SK-N-SH (cell line): ENCODE data around the gene MEIS1. TPM values are rescaled to one million over a fixed set of nuclear protein-coding genes. Genes with fewer than 3 reads are reported as not detected.

Experiments used
- CTCF ChIA-PET: fragments of 300-600, 350-600 bp; formaldehyde crosslinking; extraction: SDS; loops from one replicate; lab custom pipeline; 2021; lab: Yijun Ruan, JAX
- POLR2A ChIA-PET: fragments of 350-600 bp; sonication (Branson Sonifier 250); formaldehyde crosslinking; extraction: SDS; loops from one replicate; lab custom pipeline; 2020; ENCODE audit warnings: antibody characterized with exemption, inconsistent platforms; lab: Yijun Ruan, JAX
- DNase-seq: peaks from one replicate; pipeline ENCODE4 v3.0.0; 2012
- H2AFZ ChIP-seq: fragments of 200-600 bp; sonication (generic); 2 replicates; pipeline ENCODE4 v1.8.1; 2016; ENCODE audit warnings: antibody characterized with exemption, mild to moderate bottlenecking, low read depth
- H3F3A ChIP-seq: fragments of 200-600 bp; sonication (generic); replicated peaks from 2 replicates; pipeline ENCODE3; 2016; ENCODE audit warnings: antibody characterized with exemption, mild to moderate bottlenecking; ENCODE audit not compliant: insufficient read depth
- H3K27ac ChIP-seq, 2 experiments: fragments of 200-500 bp in 1 of 2; fragments of 200-600 bp in 1 of 2; sonication (Bioruptor generic) in 1 of 2; sonication (generic), shearing (Covaris generic) in 1 of 2; 2 replicates each; pipeline versions ENCODE4 v1.5.1 to v1.6.1; 2014 to 2016; ENCODE audit warnings: low read depth in 2 of 2, inconsistent platforms in 1 of 2, low read length in 1 of 2, mild to moderate bottlenecking in 1 of 2, mixed read lengths in 1 of 2
- H3K27me3 ChIP-seq: fragments of 200-600 bp; sonication (generic), shearing (Covaris generic); 2 replicates; pipeline ENCODE4 v1.6.1; 2016; ENCODE audit warnings: mixed run types; ENCODE audit not compliant: insufficient read depth
- H3K36me3 ChIP-seq, 2 experiments: fragments of 200-500 bp in 1 of 2; fragments of 200-600 bp in 1 of 2; sonication (Bioruptor generic) in 1 of 2; sonication (generic) in 1 of 2; replicated peaks in 1 of 2; 2 replicates each; pipeline versions ENCODE3 to v1.5.1; 2014 to 2016; ENCODE audit warnings: low read length in 1 of 2, mild to moderate bottlenecking in 1 of 2; ENCODE audit not compliant: insufficient read depth in 2 of 2, control insufficient read depth in 1 of 2
- H3K4me1 ChIP-seq, 2 experiments: fragments of 200-500 bp in 1 of 2; fragments of 200-600 bp in 1 of 2; sonication (Bioruptor generic) in 1 of 2; sonication (generic), shearing (Covaris generic) in 1 of 2; 2 replicates each; pipeline versions ENCODE4 v1.5.1 to v1.6.1; 2014 to 2016; ENCODE audit warnings: low read depth in 1 of 2, low read length in 1 of 2, mixed run types in 1 of 2; ENCODE audit not compliant: insufficient read depth in 2 of 2, control insufficient read depth in 1 of 2
- H3K4me2 ChIP-seq: fragments of 200-600 bp; sonication (generic), shearing (Covaris generic); 2 replicates; pipeline ENCODE4 v1.6.1; 2017; ENCODE audit warnings: mixed run types
- H3K4me3 ChIP-seq, 2 experiments: fragments of 200-500 bp in 1 of 2; fragments of 200-600 bp in 1 of 2; sonication (Bioruptor generic) in 1 of 2; sonication (generic), shearing (Covaris generic) in 1 of 2; 2 replicates each; pipeline versions ENCODE4 v1.5.1 to v1.8.1; 2014 to 2016; ENCODE audit warnings: low read depth in 2 of 2, inconsistent platforms in 1 of 2, low read length in 1 of 2, mild to moderate bottlenecking in 1 of 2, mixed read lengths in 1 of 2, moderate library complexity in 1 of 2
- H3K79me2 ChIP-seq: fragments of 200-600 bp; sonication (generic); 2 replicates; pipeline ENCODE4 v1.8.1; 2017; ENCODE audit warnings: mild to moderate bottlenecking; ENCODE audit not compliant: insufficient read depth
- H3K9ac ChIP-seq: fragments of 200-600 bp; sonication (generic); 2 replicates; pipeline ENCODE4 v1.6.1; 2017; ENCODE audit warnings: mixed run types
- H3K9me2 ChIP-seq: fragments of 200-600 bp; sonication (generic); 2 replicates; pipeline ENCODE4 v1.6.1; 2017; ENCODE audit warnings: mixed run types
- H3K9me3 ChIP-seq: fragments of 200-600 bp; sonication (generic); 2 replicates; pipeline ENCODE4 v1.6.1; 2017; ENCODE audit warnings: mixed run types, mild to moderate bottlenecking, moderate library complexity
- H4K20me1 ChIP-seq: fragments of 200-600 bp; sonication (generic); 2 replicates; pipeline ENCODE4 v1.6.1; 2017; ENCODE audit warnings: mild to moderate bottlenecking, mixed run types; ENCODE audit not compliant: insufficient read depth
- CHD2 ChIP-seq: fragments of 150-350 bp; IDR thresholded peaks from 2 replicates; pipeline ENCODE4 v1.6.1; 2018; ENCODE audit warnings: low read length; ENCODE audit not compliant: partially characterized antibody
- EP300 ChIP-seq, 2 experiments: IDR thresholded peaks; 2 replicates each; pipeline versions ENCODE4 v1.4.0 to v1.6.1; 2012; ENCODE audit warnings: borderline replicate concordance in 1 of 2, low read depth in 1 of 2, low read length in 1 of 2
- EZH2phosphoT487 ChIP-seq: fragments of 200-600 bp; sonication (generic); IDR thresholded peaks from 2 replicates; pipeline ENCODE4 v1.6.1; 2017; ENCODE audit warnings: low read depth, mixed run types, mild to moderate bottlenecking, antibody characterized with exemption, moderate library complexity, borderline replicate concordance
- FOXM1 ChIP-seq: IDR thresholded peaks from 2 replicates; pipeline ENCODE4 v1.4.0; 2012; ENCODE audit warnings: low read depth, mild to moderate bottlenecking
- GATA2 ChIP-seq: sonication (generic); formaldehyde crosslinking; IDR thresholded peaks from 2 replicates; pipeline ENCODE4 v1.5.0; 2020; ENCODE audit warnings: mild to moderate bottlenecking, missing genetic modification reagents
- IRF3 ChIP-seq: fragments of 150-350 bp; IDR thresholded peaks from 2 replicates; pipeline ENCODE4 v1.6.1; 2016; ENCODE audit warnings: mild to moderate bottlenecking, low read depth, low read length
- JUND ChIP-seq: IDR thresholded peaks from 2 replicates; pipeline ENCODE4 v1.4.0; 2012
- MXI1 ChIP-seq: IDR thresholded peaks from 2 replicates; pipeline ENCODE4 v1.6.1; 2012; ENCODE audit warnings: mild to moderate bottlenecking, low read depth, low read length, improper control_type of control experiment
- NFIC ChIP-seq: IDR thresholded peaks from 2 replicates; pipeline ENCODE4 v1.4.0; 2012; ENCODE audit warnings: borderline replicate concordance
- POLR2AphosphoS5 ChIP-seq: IDR thresholded peaks from 2 replicates; pipeline ENCODE4 v1.6.1; 2012; ENCODE audit warnings: low read depth, low read length
- RAD21 ChIP-seq: IDR thresholded peaks from 2 replicates; pipeline ENCODE4 v1.6.1; 2012; ENCODE audit warnings: mild to moderate bottlenecking, low read length
- RCOR1 ChIP-seq: fragments of 150-350 bp; IDR thresholded peaks from 2 replicates; pipeline ENCODE4 v1.6.1; 2017; ENCODE audit warnings: antibody characterized with exemption, low read length
- RFX5 ChIP-seq: IDR thresholded peaks from 2 replicates; pipeline ENCODE4 v1.6.1; 2012; ENCODE audit warnings: mild to moderate bottlenecking, improper control_type of control experiment, low read length
- SIN3A ChIP-seq: IDR thresholded peaks from 2 replicates; pipeline ENCODE4 v1.6.1; 2012; ENCODE audit warnings: low read depth, mild to moderate bottlenecking, low read length, moderate library complexity, borderline replicate concordance
- TAF1 ChIP-seq: IDR thresholded peaks from 2 replicates; pipeline ENCODE4 v1.6.1; 2012; ENCODE audit warnings: low read depth, mild to moderate bottlenecking, low read length, moderate library complexity, borderline replicate concordance
- USF2 ChIP-seq: fragments of 150-350 bp; IDR thresholded peaks from 2 replicates; pipeline ENCODE4 v1.6.1; 2017; ENCODE audit warnings: antibody characterized with exemption, low read length, low read depth, borderline replicate concordance
- YY1 ChIP-seq: IDR thresholded peaks from 2 replicates; pipeline ENCODE4 v1.4.0; 2012; ENCODE audit warnings: low read depth, mild to moderate bottlenecking
- WGBS: methylation state at CpG from one replicate; pipeline ENCODE4 v1.1.6; 2017; ENCODE audit warnings: low lambda C conversion rate; 5-methylcytosine and 5-hydroxymethylcytosine counted together
- polyA plus RNA-seq, 3 experiments: library from polyadenylated mRNA; depleted of rRNA; stranded (reverse); fragments of >200 nt; gene quantifications; 2 replicates each; pipeline ENCODE4 v1.2.3, GENCODE V29; 2012
- TF ChIP-seq, protein P1 (sequence below): IDR thresholded peaks from 2 replicates; pipeline ENCODE4; 2012
- TF ChIP-seq, protein P2 (sequence below): IDR thresholded peaks from 2 replicates; pipeline ENCODE4 v1.4.0; 2012; ENCODE audit warnings: low read depth

MEIS1 gene
- polyA plus RNA-seq, 1 of the 3 experiments (the other 2 are of a cell fraction): 16.9 TPM

GRCh38 chr2:66477135-66477842 is 42.4 kb downstream of the MEIS1 start:
- CTCF ChIA-PET: interaction anchor here (0.9 kb wide), 1 partner anchor 35 kb away, joined by 4 read pairs; no protein-coding TSS in a partner anchor
- DNase-seq: no peak
- H4K20me1 ChIP-seq: peaks cover 18% of the 10 kb centered on the region; the same call in 1 of the 2 replicates
- H3K9me3 ChIP-seq: no peaks in the 10 kb centered on the region
- no peaks in the 10 kb centered on the region for H3K9me2 ChIP-seq
- H3K4me2 ChIP-seq: no peak overlapping the region
- H3K27me3 ChIP-seq: no peaks in the 10 kb centered on the region
- H3F3A ChIP-seq: no peaks in the 10 kb centered on the region
- no peak overlapping the region for H2AFZ ChIP-seq
- peaks cover 25 to 65% of the 10 kb centered on the region in 2 experiments for H3K36me3 ChIP-seq
- TF ChIP-seq, protein P1, sequence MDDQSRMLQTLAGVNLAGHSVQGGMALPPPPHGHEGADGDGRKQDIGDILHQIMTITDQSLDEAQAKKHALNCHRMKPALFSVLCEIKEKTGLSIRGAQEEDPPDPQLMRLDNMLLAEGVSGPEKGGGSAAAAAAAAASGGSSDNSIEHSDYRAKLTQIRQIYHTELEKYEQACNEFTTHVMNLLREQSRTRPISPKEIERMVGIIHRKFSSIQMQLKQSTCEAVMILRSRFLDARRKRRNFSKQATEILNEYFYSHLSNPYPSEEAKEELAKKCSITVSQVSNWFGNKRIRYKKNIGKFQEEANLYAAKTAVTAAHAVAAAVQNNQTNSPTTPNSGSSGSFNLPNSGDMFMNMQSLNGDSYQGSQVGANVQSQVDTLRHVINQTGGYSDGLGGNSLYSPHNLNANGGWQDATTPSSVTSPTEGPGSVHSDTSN: peak; percentile 59
- TF ChIP-seq EZH2phosphoT487 (no peak), EP300 (IDR thresholded peaks at IDR 0.05; ENCODE audit: borderline replicate concordance in 1 of 2, low read depth in 1 of 2, low read length in 1 of 2) (no peak)
- TF ChIP-seq, all 33 proteins: peak for 1
- WGBS: 82% methylated on average over 4 of the region's 4 CpGs
- H3K4me3 ChIP-seq: no peak overlapping the region
- H3K9ac ChIP-seq: no peak overlapping the region
- peaks cover 3 to 31% of the 10 kb centered on the region in 2 experiments; a peak in 3 of 4 replicates for H3K4me1 ChIP-seq
- POLR2A ChIA-PET: no interaction called here
- H3K27ac ChIP-seq: no peak overlapping the region
- peaks cover 16% of the 10 kb centered on the region; the same call in 1 of the 2 replicates for H3K79me2 ChIP-seq

DNA sequence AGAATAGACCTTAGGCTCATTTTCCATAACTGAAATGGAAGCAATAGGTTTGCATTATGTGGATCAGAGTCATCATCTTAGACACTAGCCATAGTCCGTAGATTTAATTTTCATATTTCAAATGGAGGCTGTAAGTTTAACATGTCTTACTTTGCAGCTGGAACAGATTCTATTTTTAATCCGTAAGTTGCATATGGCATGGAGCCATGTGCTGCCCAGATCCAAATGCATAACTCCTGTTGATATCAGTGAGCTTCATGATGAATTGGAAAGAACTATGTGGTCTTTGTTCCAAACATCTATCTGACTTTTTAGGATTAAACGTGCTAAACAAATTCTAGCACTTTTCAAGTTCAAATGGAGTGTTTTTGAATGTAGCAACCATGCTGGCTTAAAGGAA is 43.4 kb downstream of the MEIS1 start:
- ChIA-PET CTCF (interaction anchor here (0.9 kb wide), 1 partner anchor 34 kb away, joined by 4 read pairs; no protein-coding TSS in a partner anchor), POLR2A (no interaction called here)
- WGBS: 63% methylated on average over 3 of the region's 3 CpGs
- H3K9ac ChIP-seq: no peak overlapping the region
- no peak overlapping the region for H2AFZ ChIP-seq
- H3K4me3 ChIP-seq: no peak overlapping the region
- peaks cover 3 to 31% of the 10 kb centered on the region in 2 experiments; a peak in 3 of 4 replicates for H3K4me1 ChIP-seq
- peaks cover 18% of the 10 kb centered on the region; the same call in 1 of the 2 replicates for H4K20me1 ChIP-seq
- no peaks in the 10 kb centered on the region for H3K27me3 ChIP-seq
- no peaks in the 10 kb centered on the region for H3K9me2 ChIP-seq
- H3F3A ChIP-seq: no peaks in the 10 kb centered on the region
- TF ChIP-seq RFX5: no peak
- no peak for TF ChIP-seq RCOR1
- no peak for TF ChIP-seq JUND
- no peak for TF ChIP-seq TAF1
- TF ChIP-seq, protein P2, sequence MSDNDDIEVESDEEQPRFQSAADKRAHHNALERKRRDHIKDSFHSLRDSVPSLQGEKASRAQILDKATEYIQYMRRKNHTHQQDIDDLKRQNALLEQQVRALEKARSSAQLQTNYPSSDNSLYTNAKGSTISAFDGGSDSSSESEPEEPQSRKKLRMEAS: no peak
- TF ChIP-seq POLR2AphosphoS5: no peak
- no peak for TF ChIP-seq FOXM1
- TF ChIP-seq SIN3A: no peak
- TF ChIP-seq EP300 (IDR thresholded peaks at IDR 0.05; ENCODE audit: borderline replicate concordance in 1 of 2, low read depth in 1 of 2, low read length in 1 of 2): no peak
- TF ChIP-seq GATA2: no peak
- no peak for TF ChIP-seq IRF3
- TF ChIP-seq RAD21: no peak
- TF ChIP-seq USF2: no peak
- TF ChIP-seq MXI1: no peak
- no peak for TF ChIP-seq CHD2
- no peak for TF ChIP-seq NFIC
- no peak for TF ChIP-seq YY1
- H3K79me2 ChIP-seq: peaks cover 16% of the 10 kb centered on the region; the same call in 1 of the 2 replicates
- H3K36me3 ChIP-seq: peaks cover 25 to 66% of the 10 kb centered on the region in 2 experiments
- H3K9me3 ChIP-seq: no peaks in the 10 kb centered on the region
- H3K4me2 ChIP-seq: no peak overlapping the region
- no peak overlapping the region; a peak in 1 of 4 replicates for H3K27ac ChIP-seq
- no peak for DNase-seq
